GM19351 (cell line): ENCODE data around the gene FAF1.

Source experiments
- ATAC-seq: cut with Tn5 transposase; IDR thresholded peaks from one replicate; pipeline ENCODE4 v1.9.1; 2021; ENCODE audit warnings: mild to moderate bottlenecking, moderate library complexity; ENCODE audit not compliant: unreplicated experiment

FAF1 gene

GRCh38 chr1:50454911-50455310 lies 505.2 kb downstream of the FAF1 start:
- no peak for ATAC-seq

DNA sequence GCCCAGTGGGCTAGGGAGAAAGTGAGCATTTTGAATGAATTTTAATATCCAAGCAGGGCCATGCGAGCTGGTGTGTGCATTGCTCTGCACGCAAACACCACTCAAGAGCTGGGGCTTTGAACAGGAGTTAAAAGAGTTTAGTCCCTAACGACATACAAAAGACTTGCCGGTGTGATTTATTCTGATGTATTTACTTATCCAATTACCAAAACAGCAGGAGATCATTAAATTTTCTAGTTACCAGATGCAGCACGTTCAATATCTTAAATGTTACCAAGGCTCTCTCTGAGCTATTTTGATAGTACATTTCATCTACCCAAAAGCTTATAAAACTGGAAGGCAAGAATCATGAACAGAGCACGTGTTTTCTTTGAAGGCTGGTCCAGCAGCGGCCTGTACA lies 506.8 kb downstream of the FAF1 start:
- ATAC-seq = no peak

- ATAC-seq = no peak
These were observed 507.4 kb downstream of the FAF1 start for GRCh38 chr1:50452700-50453099.

GRCh38 chr1:50450861-50451653 lies 509.0 kb downstream of the FAF1 start:
- no peak for ATAC-seq

- ATAC-seq = no peak
These were observed 512.1 kb downstream of the FAF1 start for GRCh38 chr1:50447961-50448360.

- ATAC-seq = no peak
These were observed 518.9 kb downstream of the FAF1 start for GRCh38 chr1:50441183-50441582.

GRCh38 chr1:50438945-50439344 lies 521.1 kb downstream of the FAF1 start:
- no peak for ATAC-seq

- ATAC-seq = no peak
These were observed 523.6 kb downstream of the FAF1 start for GRCh38 chr1:50436489-50436888.

DNA sequence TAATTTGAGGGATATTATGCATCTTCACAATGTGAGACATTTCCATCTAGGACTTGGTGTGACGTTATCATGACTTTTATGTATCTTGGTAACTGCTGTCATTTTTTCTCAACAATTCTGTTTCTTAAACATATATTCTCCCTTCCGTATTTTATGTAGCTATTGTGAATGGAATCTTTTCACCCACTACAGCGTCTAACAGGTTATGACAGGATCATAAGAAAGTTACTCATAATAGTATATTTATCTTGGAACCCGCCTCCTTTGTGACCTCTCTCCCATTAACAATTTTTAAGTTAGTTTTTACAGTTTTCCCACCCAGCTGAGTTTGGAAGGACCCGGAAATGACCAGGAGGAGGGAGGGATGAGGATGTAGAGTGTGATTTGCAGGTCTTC lies 530.1 kb downstream of the FAF1 start:
- ATAC-seq = no peak

DNA sequence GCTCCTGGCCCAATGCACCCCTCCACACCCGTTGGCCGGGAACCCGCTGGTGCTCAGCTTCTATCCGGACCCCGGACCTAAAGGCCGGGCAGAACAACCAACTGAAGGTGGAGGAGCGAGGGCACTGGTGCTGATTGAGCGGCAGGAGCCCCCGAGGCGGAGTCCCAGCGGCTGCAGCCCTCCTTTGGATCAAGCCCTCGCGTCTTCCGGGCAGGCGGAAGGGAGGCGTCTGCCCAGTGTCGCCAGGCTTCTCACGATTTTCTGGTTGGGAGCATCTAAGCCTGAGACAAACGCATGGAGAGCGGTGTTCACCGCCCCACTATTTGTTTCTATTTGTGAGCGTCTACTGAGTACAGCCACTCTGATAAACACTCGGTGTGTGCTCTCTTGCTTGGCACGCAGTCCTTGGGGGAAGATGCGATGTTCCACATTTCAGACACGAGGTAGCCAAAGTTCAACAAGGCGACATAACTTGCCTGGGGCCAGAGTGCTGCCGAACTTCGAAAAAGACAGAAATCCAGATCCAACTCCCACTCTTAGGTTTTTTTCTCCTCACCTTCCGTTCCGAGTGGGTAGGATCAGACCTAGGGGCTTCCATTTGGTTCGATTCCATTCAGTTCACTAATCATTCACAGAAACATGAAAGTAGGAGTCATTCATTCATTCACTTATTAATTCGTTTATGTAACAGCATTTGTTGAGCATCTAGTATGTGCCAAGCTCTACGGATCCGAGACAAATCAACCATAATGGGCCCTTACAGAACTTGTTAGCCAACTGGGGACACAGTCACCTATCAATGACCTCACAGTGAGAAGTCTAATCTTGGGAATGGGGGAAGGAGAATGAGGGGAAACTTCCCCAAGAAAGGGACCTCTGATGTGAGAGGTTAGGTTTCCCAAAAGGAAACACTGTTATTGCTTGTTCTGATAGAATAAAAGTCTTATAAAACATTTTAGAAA lies 532.0 kb downstream of the FAF1 start:
- no peak for ATAC-seq

DNA sequence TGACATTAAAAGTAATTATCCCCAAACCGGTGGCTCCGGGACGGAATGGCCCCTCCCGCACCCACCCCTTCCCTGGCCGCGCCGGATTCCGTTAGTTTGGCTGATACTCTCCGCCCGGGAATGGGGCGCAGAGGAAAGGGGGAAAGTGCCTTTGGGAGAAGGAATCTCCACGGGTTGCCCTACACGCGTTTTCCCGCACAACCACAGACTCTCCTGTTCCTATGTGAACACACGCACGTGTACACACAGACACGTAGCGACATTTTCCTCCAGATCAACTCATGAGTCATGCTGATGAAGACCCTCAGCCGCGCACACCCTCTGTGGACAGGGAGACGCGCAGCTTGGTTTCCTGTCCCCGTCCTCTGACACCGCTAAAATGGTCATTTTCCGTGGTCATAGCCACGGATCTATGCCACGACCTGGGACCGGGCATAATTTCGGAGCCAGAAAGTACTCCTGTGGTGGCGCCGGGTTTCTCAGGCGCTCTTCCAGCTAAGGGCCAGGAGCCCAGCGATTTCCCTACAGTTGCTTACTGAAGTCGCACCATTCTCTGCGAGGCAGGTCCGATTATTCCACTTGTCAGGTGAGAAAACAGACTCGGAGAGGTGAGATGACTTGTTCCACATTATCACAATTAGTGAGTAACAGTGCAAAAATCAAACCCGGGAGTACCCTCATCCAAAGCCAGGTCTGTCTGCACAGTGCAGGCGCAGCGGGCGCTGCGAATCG lies 532.8 kb downstream of the FAF1 start:
- ATAC-seq = no peak

DNA sequence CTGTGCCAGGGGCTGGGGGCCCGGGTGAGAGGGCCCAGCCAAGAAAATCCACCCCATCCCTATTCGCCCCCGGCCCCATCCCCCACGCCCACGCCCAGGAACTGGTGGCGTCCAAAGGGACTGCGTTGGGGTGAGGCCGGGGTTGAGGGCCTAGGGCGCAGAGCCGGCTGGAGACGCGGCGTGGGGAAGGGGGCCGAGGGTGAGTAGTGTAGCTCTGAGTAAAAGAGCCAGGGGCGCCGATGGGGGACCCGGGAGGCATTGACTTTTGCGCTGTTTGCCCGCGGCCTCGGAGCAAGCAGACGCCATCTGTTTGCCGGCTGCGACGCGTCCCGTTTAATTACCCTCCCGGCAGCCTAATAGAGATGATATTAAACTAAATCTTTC lies 533.4 kb downstream of the FAF1 start:
- ATAC-seq = no peak

DNA sequence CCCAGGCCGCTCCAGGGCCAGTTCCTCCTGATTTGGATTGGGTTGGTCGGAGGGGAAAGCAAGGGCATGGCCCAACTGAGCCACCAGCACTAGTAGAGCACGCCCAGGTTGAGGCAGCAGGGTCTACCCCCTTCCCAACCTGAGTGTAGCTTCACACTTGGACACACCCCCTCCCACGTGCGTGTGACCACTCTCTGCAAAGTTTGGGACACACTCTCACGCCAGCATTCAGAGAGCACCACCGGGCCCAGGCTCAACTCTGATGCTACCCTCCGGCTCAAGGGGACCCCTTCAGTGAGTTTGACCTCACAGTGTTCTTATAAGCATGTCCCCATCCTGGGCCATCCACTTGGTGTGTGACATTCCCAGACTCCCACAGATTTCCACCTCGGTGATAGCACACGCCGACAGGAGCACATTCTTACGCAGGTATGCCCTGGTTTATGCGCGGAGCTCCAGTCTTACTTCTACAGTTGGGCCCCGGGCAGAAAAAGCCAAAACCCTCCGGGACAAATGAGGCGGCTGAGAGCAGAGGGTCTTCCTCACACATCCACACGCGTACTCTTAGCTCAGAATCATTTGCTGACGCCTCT lies 533.9 kb downstream of the FAF1 start:
- no peak for ATAC-seq

DNA sequence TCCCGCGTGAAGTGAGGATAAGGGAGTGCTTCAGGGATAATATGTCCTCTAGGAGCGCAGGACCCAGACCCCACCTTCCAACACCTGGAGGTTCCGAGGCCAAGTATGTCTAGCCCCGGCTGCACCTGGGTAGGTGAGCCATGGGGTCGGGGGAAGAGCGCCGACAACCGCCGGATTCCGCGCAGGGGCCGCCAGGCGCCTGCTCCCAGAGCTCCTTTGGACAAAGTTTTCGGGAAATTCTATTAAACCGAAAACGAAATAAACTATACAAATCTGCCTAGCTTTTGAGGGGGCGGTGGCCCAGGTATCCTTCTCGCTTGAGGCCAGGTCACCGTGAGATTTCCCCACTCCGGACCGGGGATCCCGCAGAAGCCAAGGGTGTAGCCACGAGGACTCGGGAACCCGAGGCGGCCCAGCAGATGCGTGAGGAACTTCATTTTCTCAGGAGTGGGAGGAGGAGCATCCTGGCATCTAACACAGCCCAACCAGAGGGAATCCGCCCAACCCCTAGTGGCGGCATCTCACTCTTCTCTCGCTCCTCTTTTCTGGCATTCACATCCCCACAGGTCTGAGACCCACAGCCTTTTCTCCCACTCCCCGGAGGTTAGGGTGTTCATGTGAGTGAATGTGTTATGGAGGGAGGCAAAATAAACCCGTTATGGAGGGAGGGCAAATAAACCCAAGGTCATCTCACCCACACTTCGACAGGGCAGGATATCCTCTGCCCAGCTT lies 534.5 kb downstream of the FAF1 start:
- no peak for ATAC-seq

- no peak for ATAC-seq
These were observed 535.1 kb downstream of the FAF1 start for GRCh38 chr1:50424884-50425375.

GRCh38 chr1:50424045-50424883 lies 535.8 kb downstream of the FAF1 start:
- ATAC-seq = no peak

- no peak for ATAC-seq
These were observed 536.4 kb downstream of the FAF1 start for GRCh38 chr1:50423670-50424000.

- no peak for ATAC-seq
These were observed 537.0 kb downstream of the FAF1 start, which contains the start of gene DMRTA2 for GRCh38 chr1:50422946-50423669. DMRTA2 (minus strand) TSS chr1:50423443; CDS start chr1:50421536, 1,907 bp downstream.

DNA sequence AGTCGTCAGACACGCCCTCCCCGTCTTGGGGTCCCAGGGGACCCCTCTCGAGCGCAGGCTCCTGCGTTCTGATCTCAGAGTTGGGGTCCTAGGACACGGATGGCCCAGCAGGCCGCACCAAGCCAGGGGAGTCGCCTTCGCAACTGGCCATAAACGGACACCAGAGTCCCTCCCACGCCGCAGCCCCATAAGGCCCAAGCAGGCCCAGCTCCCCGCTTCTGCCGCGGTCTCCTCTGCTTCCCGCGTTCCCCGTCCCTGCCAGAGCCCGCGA lies 537.5 kb downstream of the FAF1 start:
- ATAC-seq = no peak
